Kidney epithelial cell (primary cell): Measurements from ENCODE around the gene ITSN2. TPM values are rescaled to one million over a fixed set of nuclear protein-coding genes. Genes with fewer than 3 reads are reported as not detected.
"Not testable (repeated sequence)": the region's sequence is repeated elsewhere in the genome, so short reads cannot be mapped to it uniquely, and the experiment has no call there.

Source experiments
- DNase-seq: peaks from one replicate; pipeline ENCODE4 v3.0.0-alpha.2; 2010; ENCODE audit warnings: low read depth
- H3K27me3 ChIP-seq: 2 replicates; pipeline ENCODE4 v1.6.0; 2011; ENCODE audit warnings: low read length; ENCODE audit not compliant: control insufficient read depth, insufficient read depth
- H3K36me3 ChIP-seq: 2 replicates; pipeline ENCODE4 v1.5.1; 2011; ENCODE audit warnings: low read length; ENCODE audit not compliant: control insufficient read depth, insufficient read depth
- H3K4me3 ChIP-seq: 2 replicates; pipeline ENCODE4 v1.5.1; 2011; ENCODE audit warnings: low read depth, mild to moderate bottlenecking, control low read depth, low read length
- CTCF ChIP-seq: IDR thresholded peaks from 2 replicates; pipeline ENCODE4 v1.5.1; 2011; ENCODE audit warnings: mild to moderate bottlenecking, moderate library complexity, low read length, control low read depth, inconsistent platforms; ENCODE audit not compliant: insufficient read depth, poor library complexity, severe bottlenecking
- total RNA-seq: library from RNA; depleted of rRNA; stranded (reverse); fragments of >200 nt; gene quantifications from 2 replicates; pipeline ENCODE4 v1.2.3, GENCODE V29; 2015

ITSN2 gene
- total RNA-seq, 1 donor from 2014 or later: 23.0 TPM

DNA sequence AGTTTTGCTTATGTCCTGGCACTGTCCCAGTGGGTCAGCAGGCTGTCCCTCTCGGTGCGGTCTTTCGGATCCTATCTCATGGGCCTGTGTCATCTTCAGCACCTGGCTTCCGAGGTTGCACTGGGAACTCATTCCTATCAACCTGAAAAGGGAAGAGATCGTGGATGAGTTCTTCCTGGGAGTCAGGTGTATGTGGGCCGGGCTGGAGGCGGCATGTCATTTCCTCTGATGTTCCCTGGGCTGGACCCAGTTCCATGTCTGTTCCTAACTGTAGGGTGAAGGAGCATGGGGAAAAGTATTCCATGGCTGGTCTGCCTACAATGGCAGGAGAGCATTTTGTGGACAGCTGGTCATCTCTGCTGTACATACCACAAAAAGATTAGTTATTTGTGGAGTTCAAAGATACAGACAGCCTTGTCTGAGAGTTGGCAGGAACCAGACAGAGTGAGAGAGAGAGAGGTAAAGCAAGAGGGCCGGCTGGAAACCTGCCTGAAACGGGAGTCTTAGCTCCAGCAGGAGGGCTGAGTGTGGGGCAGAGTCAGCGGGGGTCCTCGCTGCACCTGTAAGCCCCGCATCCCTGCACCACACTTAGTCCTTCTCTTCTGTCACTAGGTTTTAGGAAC lies 160.3 kb downstream of the ITSN2 start:
- Histone ChIP-seq H3K27me3 (no peaks in the 10 kb centered on the region), H3K4me3 (no peak overlapping the region), H3K36me3 (no peaks in the 10 kb centered on the region)
- no peak for DNase-seq
- TF ChIP-seq CTCF: no peak

DNA sequence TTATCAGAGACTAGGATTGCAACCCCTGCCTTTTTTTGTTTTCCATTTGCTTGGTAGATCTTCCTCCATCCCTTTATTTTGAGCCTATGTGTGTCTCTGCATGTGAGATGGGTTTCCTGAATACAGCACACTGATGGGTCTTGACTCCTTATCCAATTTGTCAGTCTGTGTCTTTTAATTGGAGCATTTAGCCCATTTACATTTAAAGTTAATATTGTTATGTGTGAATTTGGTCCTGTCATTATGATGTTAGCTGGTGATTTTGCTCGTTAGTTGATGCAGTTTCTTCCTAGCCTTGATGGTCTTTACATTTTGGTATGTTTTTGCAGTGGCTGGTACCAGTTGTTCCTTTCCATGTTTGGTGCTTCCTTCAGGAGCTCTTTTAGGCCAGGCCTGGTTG lies 163.1 kb downstream of the ITSN2 start:
- not testable (repeated sequence) for H3K36me3 ChIP-seq, H3K4me3 ChIP-seq, DNase-seq

DNA sequence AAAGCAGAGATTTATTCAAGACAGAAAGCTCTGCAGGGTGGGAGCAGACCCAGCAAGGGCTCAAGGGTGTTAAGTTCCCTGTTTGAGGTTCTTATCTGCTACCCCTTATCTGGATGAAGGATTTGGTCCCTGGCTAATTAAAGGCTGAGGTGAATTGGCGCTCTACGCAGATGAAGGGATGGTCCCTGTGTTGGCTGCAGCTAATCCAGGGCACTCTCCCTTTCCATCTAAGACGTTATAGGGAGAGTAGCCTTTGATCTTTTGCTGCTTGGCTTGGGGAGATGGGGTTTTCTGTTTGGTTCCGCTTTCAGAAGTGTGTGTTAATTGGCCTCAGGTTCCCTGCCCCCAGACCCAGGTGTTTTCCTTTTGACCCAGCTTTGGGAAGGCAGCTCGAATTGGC lies 168.5 kb downstream of the ITSN2 start:
- no peak for TF ChIP-seq CTCF
- Histone ChIP-seq H3K36me3 (no peaks in the 10 kb centered on the region), H3K27me3 (no peaks in the 10 kb centered on the region), H3K4me3 (no peak overlapping the region)
- no peak for DNase-seq

More for the DNA sequence above, 163.1 kb downstream of the ITSN2 start:
- H3K27me3 ChIP-seq: not testable (repeated sequence)

DNA sequence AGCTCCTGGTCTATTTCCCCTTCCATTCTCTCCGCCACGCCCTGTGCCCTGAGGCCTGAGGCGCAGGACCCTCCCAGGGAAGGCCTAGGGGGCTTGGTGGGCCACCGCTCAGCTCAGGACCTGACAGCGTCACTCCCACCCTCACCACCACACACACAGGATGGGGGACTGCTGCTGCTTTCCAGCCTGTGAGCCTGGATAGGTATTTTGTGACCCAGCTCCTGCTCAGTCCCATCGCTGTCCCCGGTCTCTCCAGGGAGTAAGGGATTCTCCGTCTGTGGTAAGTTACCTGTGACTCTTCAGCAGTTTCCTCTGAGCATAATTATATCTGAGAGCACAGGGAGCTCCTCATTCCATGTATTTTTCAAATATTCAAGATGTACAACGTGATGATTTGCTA lies 169.2 kb downstream of the ITSN2 start:
- H3K4me3 ChIP-seq: no peak overlapping the region
- no peaks in the 10 kb centered on the region for H3K27me3 ChIP-seq
- no peak for TF ChIP-seq CTCF
- DNase-seq: no peak
- H3K36me3 ChIP-seq: no peaks in the 10 kb centered on the region

DNA sequence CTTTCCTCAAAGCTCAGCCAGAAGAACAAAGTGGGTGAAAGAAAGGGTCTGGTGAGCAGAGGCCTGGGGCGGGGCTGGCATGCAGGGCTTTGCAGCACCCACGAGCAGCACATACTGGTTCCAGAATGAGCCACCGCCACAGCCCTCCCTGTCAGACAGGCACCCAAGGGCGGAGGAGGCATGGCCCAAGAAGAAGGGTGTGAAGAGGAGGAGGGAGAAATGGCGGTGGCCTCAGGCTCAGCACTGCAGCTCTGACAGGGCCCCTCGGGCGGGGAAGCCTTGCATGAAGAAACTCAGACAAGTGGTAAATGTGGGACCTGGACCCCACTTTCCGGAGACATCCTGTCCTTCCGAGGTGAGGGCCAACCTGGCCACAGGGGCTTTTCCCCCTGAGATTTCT lies 169.8 kb downstream of the ITSN2 start:
- Histone ChIP-seq H3K27me3 (no peaks in the 10 kb centered on the region), H3K36me3 (no peaks in the 10 kb centered on the region), H3K4me3 (no peak overlapping the region)
- DNase-seq: no peak
- TF ChIP-seq CTCF: no peak

- H3K4me3 ChIP-seq: no peak overlapping the region
- H3K36me3 ChIP-seq: no peaks in the 10 kb centered on the region
- no peak for TF ChIP-seq CTCF
- no peak for DNase-seq
- no peaks in the 10 kb centered on the region for H3K27me3 ChIP-seq
Measured at GRCh38 chr2:24189551-24189950, 170.8 kb downstream of the ITSN2 start.
